WTC11 (cell line): ENCODE measurements around the gene PHF21B. TPM values are rescaled to one million over a fixed set of nuclear protein-coding genes. Genes with fewer than 3 reads are reported as not detected.

Experiments used
- ATAC-seq: fragments of 200-7000 bp; cut with Tn5 transposase; 2 replicates; pipeline ENCODE4 v1.10.0; 2021; ENCODE audit warnings: mild to moderate bottlenecking, moderate library complexity
- CTCF ChIA-PET: fragments of 300-600 bp; sonication (Branson Sonifier 250); formaldehyde crosslinking; loops from one replicate; lab custom pipeline; 2021; ENCODE audit warnings: antibody characterized with exemption; lab: Charles Lee
- POLR2A ChIA-PET: fragments of 350-600 bp; sonication (Branson Sonifier 250); formaldehyde crosslinking; loops from one replicate; lab custom pipeline; 2021; ENCODE audit warnings: antibody characterized with exemption; lab: Charles Lee
- DNase-seq: peaks from one replicate; pipeline ENCODE4 v3.0.0; 2021; ENCODE audit warnings: low spot score
- H3K27ac Mint-ChIP-seq: 2 replicates; pipeline ENCODE4 v1.8.0; 2021; ENCODE audit warnings: mixed read lengths
- H3K27me3 Mint-ChIP-seq: 2 replicates; pipeline ENCODE4 v1.8.0; 2021; ENCODE audit warnings: low read depth, mild to moderate bottlenecking, moderate library complexity, mixed read lengths
- H3K36me3 Mint-ChIP-seq: 2 replicates; pipeline ENCODE4 v1.8.0; 2021; ENCODE audit warnings: mixed read lengths
- H3K4me1 Mint-ChIP-seq: 2 replicates; pipeline ENCODE4 v1.8.0; 2022; ENCODE audit warnings: mixed read lengths
- H3K4me3 Mint-ChIP-seq: 2 replicates; pipeline ENCODE4 v1.8.0; 2021; ENCODE audit warnings: mild to moderate bottlenecking, moderate library complexity, mixed read lengths
- H3K9me3 Mint-ChIP-seq: 2 replicates; pipeline ENCODE4 v1.8.0; 2021; ENCODE audit warnings: mixed read lengths
- AFF4 ChIP-seq: sonication (generic); formaldehyde crosslinking; IDR thresholded peaks from 2 replicates; pipeline ENCODE4 v1.8.1; 2023; ENCODE audit warnings: mild to moderate bottlenecking, missing genetic modification reagents, borderline replicate concordance
- ATF1 ChIP-seq: sonication (generic); formaldehyde crosslinking; IDR thresholded peaks from 2 replicates; pipeline ENCODE4 v1.8.1; 2023; ENCODE audit warnings: mild to moderate bottlenecking, moderate library complexity, missing genetic modification reagents
- CTCF ChIP-seq: fragments of 200-600 bp; IDR thresholded peaks from 2 replicates; pipeline ENCODE4 v1.8.0; 2022; ENCODE audit warnings: antibody characterized with exemption
- EMX1 ChIP-seq: fragments of 250-450 bp; sonication (Bioruptor Pico); IDR thresholded peaks from 2 replicates; pipeline ENCODE4 v1.8.0; 2021; ENCODE audit warnings: mild to moderate bottlenecking
- FOXJ3 ChIP-seq: sonication (generic); formaldehyde crosslinking; IDR thresholded peaks from 2 replicates; pipeline ENCODE4 v1.9.0; 2021; ENCODE audit warnings: missing genetic modification reagents, mild to moderate bottlenecking, borderline replicate concordance
- GABPB1 ChIP-seq: sonication (generic); formaldehyde crosslinking; IDR thresholded peaks from 2 replicates; pipeline ENCODE4 v1.8.1; 2023; ENCODE audit warnings: mild to moderate bottlenecking, missing genetic modification reagents
- HMGXB4 ChIP-seq: sonication (generic); formaldehyde crosslinking; IDR thresholded peaks from 2 replicates; pipeline ENCODE4 v1.8.1; 2023; ENCODE audit warnings: mild to moderate bottlenecking, moderate library complexity, missing genetic modification reagents
- IRF2 ChIP-seq: sonication (generic); formaldehyde crosslinking; IDR thresholded peaks from 2 replicates; pipeline ENCODE4 v1.8.0; 2022; ENCODE audit warnings: low read depth, missing genetic modification reagents, borderline replicate concordance
- KAT7 ChIP-seq: sonication (generic); formaldehyde crosslinking; IDR thresholded peaks from 2 replicates; pipeline ENCODE4 v1.8.1; 2023; ENCODE audit warnings: missing genetic modification reagents, mild to moderate bottlenecking, borderline replicate concordance
- NFATC4 ChIP-seq: fragments of 250-450 bp; sonication (Bioruptor Pico); IDR thresholded peaks from 2 replicates; pipeline ENCODE4 v1.9.0; 2021; ENCODE audit warnings: mild to moderate bottlenecking
- NR2C2 ChIP-seq: sonication (generic); formaldehyde crosslinking; IDR thresholded peaks from 2 replicates; pipeline ENCODE4 v1.8.0; 2022; ENCODE audit warnings: mild to moderate bottlenecking, missing genetic modification reagents
- OVOL2 ChIP-seq: fragments of 250-450 bp; sonication (Bioruptor Pico); IDR thresholded peaks from 2 replicates; pipeline ENCODE4 v1.9.0; 2021; ENCODE audit warnings: mild to moderate bottlenecking, borderline replicate concordance
- PREB ChIP-seq: sonication (generic); formaldehyde crosslinking; IDR thresholded peaks from 2 replicates; pipeline ENCODE4 v1.8.1; 2022; ENCODE audit warnings: mild to moderate bottlenecking, missing genetic modification reagents, moderate library complexity, borderline replicate concordance
- TP53 ChIP-seq: sonication (generic); formaldehyde crosslinking; IDR thresholded peaks from 2 replicates; pipeline ENCODE4 v1.8.1; 2023; ENCODE audit warnings: mild to moderate bottlenecking, missing genetic modification reagents
- ZNF416 ChIP-seq: fragments of 250-450 bp; sonication (Bioruptor Pico); IDR thresholded peaks from 2 replicates; pipeline ENCODE4 v1.9.0; 2021; ENCODE audit warnings: mild to moderate bottlenecking, inconsistent platforms
- total RNA-seq: library from RNA; stranded (reverse); gene quantifications from 3 replicates; pipeline ENCODE4 v1.2.3, GENCODE V29; 2021
- TF ChIP-seq, protein P1 (sequence below): sonication (generic); formaldehyde crosslinking; conservative IDR thresholded peaks from 2 replicates; pipeline ENCODE4 v1.8.1; 2023; ENCODE audit warnings: mild to moderate bottlenecking, low read depth, missing genetic modification reagents, moderate library complexity
- TF ChIP-seq, protein P2 (sequence below): sonication (generic); formaldehyde crosslinking; IDR thresholded peaks from 2 replicates; pipeline ENCODE4 v1.8.0; 2022; ENCODE audit warnings: missing genetic modification reagents
- TF ChIP-seq, protein P3 (sequence below): sonication (generic); formaldehyde crosslinking; IDR thresholded peaks from 2 replicates; pipeline ENCODE4 v1.8.1; 2023; ENCODE audit warnings: mild to moderate bottlenecking, missing genetic modification reagents

Gene PHF21B
- total RNA-seq, 1 experiment from 2014 or later: 107 TPM

- TF ChIP-seq PREB (CRISPR knock-in tag): no peak
- no peak for TF ChIP-seq CTCF
- TF ChIP-seq, protein P1, sequence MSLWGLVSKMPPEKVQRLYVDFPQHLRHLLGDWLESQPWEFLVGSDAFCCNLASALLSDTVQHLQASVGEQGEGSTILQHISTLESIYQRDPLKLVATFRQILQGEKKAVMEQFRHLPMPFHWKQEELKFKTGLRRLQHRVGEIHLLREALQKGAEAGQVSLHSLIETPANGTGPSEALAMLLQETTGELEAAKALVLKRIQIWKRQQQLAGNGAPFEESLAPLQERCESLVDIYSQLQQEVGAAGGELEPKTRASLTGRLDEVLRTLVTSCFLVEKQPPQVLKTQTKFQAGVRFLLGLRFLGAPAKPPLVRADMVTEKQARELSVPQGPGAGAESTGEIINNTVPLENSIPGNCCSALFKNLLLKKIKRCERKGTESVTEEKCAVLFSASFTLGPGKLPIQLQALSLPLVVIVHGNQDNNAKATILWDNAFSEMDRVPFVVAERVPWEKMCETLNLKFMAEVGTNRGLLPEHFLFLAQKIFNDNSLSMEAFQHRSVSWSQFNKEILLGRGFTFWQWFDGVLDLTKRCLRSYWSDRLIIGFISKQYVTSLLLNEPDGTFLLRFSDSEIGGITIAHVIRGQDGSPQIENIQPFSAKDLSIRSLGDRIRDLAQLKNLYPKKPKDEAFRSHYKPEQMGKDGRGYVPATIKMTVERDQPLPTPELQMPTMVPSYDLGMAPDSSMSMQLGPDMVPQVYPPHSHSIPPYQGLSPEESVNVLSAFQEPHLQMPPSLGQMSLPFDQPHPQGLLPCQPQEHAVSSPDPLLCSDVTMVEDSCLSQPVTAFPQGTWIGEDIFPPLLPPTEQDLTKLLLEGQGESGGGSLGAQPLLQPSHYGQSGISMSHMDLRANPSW (CRISPR knock-in tag): no peak
- TF ChIP-seq, all 79 proteins: peak for 0
Measured at GRCh38 chr22:44955102-44955501, 54.7 kb downstream of the PHF21B start (continued).

DNA sequence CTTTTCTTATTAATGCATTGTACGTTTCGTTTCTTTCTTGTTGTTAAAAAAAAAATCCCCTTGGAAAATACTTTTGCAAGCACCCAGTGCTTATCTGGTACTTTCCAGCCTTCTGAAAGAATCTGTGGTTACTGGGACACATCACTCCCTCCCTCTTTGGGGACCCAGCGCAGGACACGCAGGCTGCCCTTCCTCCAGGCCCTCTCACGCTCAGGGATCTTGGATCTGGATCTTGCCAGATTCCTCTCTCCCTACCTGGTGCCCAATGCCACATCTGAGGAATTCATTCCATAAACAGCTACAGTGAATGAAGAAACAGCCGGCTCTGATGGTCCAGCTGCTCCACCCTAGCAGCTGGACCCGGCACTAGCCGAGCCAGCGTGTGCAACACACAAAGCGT, 55.7 kb downstream of the PHF21B start:
- ChIA-PET POLR2A (no interaction called here), CTCF (interaction anchor here (0.6 to 2.2 kb wide), 5 partner anchors 16 to 255 kb away, joined by 3 to 10 read pairs (median 4); no protein-coding TSS in a partner anchor)
- Mint-ChIP-seq H3K27ac (peak overlapping the region; percentile 90), H3K36me3 (peaks cover 39% of the 10 kb centered on the region), H3K9me3 (peaks cover 18% of the 10 kb centered on the region), H3K27me3 (no peaks in the 10 kb centered on the region; the same call in 1 of the 2 replicates), H3K4me3 (peak overlapping the region; percentile 33), H3K4me1 (peaks cover 89% of the 10 kb centered on the region)
- no peak for ATAC-seq
- no peak for DNase-seq
- TF ChIP-seq FOXJ3 (CRISPR knock-in tag) (no peak), AFF4 (no peak), OVOL2 (CRISPR knock-in tag) (no peak), ATF1 (CRISPR knock-in tag) (no peak), EMX1 (CRISPR knock-in tag) (no peak), GABPB1 (CRISPR knock-in tag) (no peak), NR2C2 (CRISPR knock-in tag) (no peak), KAT7 (CRISPR knock-in tag) (no peak), TP53 (CRISPR knock-in tag) (no peak), HMGXB4 (no peak), IRF2 (CRISPR knock-in tag) (no peak), NFATC4 (CRISPR knock-in tag) (no peak), ZNF416 (CRISPR knock-in tag) (no peak)
- TF ChIP-seq, protein P2, sequence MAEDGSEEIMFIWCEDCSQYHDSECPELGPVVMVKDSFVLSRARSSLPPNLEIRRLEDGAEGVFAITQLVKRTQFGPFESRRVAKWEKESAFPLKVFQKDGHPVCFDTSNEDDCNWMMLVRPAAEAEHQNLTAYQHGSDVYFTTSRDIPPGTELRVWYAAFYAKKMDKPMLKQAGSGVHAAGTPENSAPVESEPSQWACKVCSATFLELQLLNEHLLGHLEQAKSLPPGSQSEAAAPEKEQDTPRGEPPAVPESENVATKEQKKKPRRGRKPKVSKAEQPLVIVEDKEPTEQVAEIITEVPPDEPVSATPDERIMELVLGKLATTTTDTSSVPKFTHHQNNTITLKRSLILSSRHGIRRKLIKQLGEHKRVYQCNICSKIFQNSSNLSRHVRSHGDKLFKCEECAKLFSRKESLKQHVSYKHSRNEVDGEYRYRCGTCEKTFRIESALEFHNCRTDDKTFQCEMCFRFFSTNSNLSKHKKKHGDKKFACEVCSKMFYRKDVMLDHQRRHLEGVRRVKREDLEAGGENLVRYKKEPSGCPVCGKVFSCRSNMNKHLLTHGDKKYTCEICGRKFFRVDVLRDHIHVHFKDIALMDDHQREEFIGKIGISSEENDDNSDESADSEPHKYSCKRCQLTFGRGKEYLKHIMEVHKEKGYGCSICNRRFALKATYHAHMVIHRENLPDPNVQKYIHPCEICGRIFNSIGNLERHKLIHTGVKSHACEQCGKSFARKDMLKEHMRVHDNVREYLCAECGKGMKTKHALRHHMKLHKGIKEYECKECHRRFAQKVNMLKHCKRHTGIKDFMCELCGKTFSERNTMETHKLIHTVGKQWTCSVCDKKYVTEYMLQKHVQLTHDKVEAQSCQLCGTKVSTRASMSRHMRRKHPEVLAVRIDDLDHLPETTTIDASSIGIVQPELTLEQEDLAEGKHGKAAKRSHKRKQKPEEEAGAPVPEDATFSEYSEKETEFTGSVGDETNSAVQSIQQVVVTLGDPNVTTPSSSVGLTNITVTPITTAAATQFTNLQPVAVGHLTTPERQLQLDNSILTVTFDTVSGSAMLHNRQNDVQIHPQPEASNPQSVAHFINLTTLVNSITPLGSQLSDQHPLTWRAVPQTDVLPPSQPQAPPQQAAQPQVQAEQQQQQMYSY: no peak
- TF ChIP-seq, protein P3, sequence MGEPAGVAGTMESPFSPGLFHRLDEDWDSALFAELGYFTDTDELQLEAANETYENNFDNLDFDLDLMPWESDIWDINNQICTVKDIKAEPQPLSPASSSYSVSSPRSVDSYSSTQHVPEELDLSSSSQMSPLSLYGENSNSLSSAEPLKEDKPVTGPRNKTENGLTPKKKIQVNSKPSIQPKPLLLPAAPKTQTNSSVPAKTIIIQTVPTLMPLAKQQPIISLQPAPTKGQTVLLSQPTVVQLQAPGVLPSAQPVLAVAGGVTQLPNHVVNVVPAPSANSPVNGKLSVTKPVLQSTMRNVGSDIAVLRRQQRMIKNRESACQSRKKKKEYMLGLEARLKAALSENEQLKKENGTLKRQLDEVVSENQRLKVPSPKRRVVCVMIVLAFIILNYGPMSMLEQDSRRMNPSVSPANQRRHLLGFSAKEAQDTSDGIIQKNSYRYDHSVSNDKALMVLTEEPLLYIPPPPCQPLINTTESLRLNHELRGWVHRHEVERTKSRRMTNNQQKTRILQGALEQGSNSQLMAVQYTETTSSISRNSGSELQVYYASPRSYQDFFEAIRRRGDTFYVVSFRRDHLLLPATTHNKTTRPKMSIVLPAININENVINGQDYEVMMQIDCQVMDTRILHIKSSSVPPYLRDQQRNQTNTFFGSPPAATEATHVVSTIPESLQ (CRISPR knock-in tag): no peak
